LHCN-M2 (cell line): ENCODE measurements around the gene GPR160. TPM values are rescaled to one million over a fixed set of nuclear protein-coding genes. Genes with fewer than 3 reads are reported as not detected.
A peak's percentile ranks its signal among the peaks of the same experiment; 100 is the strongest.

Experiments
- DNase-seq: peaks from one replicate; pipeline ENCODE4 v3.0.0-alpha.2; 2012; ENCODE audit warnings: low read depth
- total RNA-seq: library from RNA; depleted of rRNA; stranded (reverse); fragments of >200 nt; gene quantifications from 2 replicates; pipeline ENCODE4 v1.2.3, GENCODE V29; 2014

Gene GPR160
- total RNA-seq, 1 experiment from 2014 or later = 0.40 TPM

DNA sequence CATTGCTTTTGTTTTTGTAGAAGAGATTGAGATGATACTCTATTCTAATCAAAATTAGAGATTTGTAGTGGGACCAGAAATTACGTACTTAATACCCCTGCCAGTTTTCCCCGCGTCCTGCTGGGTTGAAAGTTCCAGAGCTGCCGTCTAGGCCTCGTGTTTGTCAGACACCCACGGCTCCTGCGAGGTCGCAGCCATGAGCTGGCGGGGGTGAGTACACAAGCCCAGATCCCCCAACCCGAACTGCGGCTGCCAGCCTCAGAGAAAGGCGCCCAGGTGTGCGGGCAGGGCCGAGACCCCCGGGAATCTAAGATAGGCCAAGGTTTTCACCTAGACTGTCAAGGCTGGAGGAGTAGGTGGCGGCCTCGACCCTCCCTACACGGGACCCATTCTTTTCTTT is 26.3 kb downstream of the GPR160 start:
- no peak for DNase-seq

DNA sequence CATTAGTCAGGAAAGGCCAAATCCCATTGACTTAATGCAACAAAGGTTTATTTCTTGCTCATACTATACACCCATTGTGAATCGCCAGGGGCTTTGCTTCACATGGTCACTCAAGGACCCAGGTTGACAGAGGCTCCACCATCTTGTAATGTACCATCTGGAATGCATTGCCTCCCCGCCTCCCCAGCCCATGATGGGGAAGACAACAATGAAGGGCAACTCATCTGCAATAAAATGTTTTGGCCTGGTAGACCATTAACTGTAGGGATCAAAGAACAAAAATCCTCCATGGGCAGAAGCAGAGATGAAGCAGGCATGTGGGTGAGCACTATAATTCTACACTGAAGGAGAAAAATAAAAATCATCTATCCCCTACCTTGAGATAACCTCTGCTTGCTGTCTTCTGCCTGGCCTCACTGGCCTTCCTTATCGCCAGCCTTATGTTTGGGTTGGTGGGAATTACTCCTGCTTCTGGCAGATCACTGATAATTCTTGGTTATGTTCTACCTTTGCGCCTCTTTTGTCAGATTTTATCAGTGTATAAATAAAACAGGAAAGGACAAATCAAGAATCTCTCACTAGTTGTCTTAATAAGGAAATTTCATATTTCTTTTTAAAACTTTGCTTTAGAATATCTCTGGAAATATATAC is 37.8 kb downstream of the GPR160 start:
- DNase-seq = no peak

GRCh38 chr3:170076715-170077238 is 39.0 kb downstream of the GPR160 start:
- DNase-seq = peak; percentile 71

DNA sequence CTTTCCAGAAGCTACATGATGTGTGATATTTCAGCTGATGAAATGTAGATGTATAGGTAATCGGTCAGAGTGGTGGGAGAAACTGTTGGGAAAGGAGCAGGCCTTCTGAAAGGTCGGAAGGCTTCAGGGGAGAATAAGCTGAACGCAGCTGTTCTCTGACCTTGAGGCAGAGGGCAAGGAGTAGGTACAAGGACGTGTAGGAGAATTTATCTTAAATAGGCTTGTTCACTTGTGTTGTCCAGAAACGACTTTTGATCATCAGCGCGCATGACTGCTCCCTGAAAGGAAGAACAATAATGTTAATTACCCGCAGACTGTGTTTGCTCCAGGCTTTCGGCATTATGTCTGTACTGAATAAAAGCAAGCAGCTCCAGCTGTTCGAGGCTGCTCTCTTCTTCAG is 39.6 kb downstream of the GPR160 start:
- DNase-seq = no peak

GRCh38 chr3:170078620-170079281 is 41.0 kb downstream of the GPR160 start:
- no peak for DNase-seq

GRCh38 chr3:170079536-170080165 is 41.9 kb downstream of the GPR160 start:
- DNase-seq = no peak

GRCh38 chr3:170080605-170081004 is 42.8 kb downstream of the GPR160 start:
- no peak for DNase-seq

DNA sequence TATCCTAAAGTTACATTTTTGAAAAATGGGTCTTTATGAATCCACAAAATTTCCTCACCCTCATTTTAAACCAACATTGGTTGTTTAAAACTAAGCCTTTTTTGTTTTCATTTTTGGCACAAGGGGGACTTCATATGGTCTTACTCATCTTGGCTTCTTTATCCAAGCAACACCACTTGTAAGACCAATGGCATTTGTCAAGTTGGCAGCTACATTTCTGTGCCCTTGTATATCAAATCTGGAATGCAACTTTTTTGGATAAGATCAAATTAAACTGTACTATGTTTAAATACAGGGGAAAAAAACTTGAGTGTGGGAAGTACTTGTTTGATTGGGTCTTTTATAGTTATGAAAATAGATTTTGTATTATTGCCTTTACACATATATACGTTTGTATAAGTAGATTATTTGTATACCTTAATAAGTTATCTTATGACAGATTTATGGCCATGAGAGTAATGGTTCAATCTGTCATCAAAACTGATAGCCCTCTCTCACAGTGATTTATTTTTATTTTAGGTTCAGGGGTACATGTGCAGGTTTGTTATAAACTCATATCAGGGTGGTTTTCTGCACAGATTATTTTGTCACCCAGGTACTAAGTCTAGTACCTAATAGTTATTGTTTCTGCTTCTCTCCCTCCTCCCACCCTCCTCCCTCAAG is 43.4 kb downstream of the GPR160 start:
- DNase-seq = peak; percentile 11

GRCh38 chr3:170083343-170083742 is 45.5 kb downstream of the GPR160 start:
- no peak for DNase-seq

GRCh38 chr3:170085396-170085795 is 47.6 kb downstream of the GPR160 start:
- no peak for DNase-seq

- no peak for DNase-seq
Observed at GRCh38 chr3:170089862-170090600, 52.2 kb downstream of the GPR160 start.

DNA sequence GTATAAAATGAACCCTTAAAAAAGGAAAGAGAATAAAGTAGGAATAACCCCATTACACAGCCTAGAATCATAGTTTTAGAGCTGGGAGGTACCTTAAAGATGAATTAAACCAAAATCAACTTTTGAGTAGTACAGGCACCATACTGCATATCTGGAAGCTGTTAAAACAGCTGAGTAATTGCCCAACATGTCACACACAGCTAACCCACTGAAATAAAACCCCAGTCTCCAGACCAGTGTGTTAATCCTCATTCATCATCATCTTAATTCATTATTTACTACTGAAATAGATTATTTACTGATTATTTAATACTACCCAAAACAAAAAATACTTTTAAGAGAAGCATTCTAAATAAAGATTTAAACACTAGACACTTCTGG is 52.8 kb downstream of the GPR160 start:
- DNase-seq = no peak

DNA sequence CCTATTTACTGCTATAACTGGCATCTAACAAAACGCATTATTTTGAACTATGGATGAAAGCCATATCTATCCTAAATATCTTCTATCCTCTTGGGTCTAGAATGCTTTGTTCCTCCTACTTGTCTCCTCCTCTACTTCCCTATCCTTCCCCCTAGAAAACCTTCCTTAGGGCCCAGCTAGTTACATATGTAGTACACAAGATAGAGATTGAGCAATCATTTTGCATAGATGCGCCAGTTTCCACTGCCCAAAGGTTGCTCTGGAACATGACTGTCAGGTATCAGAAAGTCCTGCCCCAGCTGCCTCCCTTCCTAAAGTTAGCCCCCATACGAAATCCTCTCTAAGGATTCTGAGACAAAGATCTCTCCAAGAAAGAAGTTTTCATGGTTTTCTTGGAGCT is 55.1 kb downstream of the GPR160 start:
- DNase-seq = no peak

- no peak for DNase-seq
Observed at GRCh38 chr3:170095771-170096170, 58.0 kb downstream of the GPR160 start.

DNA sequence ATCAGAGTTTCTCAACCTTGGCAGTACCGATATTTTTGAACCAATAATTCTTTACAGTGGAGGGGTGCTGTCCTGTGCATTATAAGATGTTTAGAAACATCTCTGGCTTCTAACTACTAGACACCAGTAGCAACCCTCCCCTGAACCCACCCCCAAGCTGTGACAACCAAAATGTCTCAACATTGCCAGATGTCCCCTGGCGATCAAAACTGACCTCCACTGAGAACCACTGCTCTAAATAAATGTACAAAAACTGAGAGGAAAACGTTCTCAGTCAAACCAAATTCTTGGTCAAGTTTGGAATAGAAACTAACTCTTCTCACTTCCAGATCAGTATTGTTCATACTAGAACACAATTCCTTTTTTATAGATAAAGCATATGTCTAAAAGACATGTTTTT is 58.5 kb downstream of the GPR160 start:
- no peak for DNase-seq

GRCh38 chr3:170098753-170099152 is 61.0 kb downstream of the GPR160 start:
- no peak for DNase-seq

GRCh38 chr3:170100944-170101343 is 63.1 kb downstream of the GPR160 start:
- no peak for DNase-seq

GRCh38 chr3:170102431-170102830 is 64.6 kb downstream of the GPR160 start:
- no peak for DNase-seq

- DNase-seq = no peak
Observed at GRCh38 chr3:170107941-170108340, 70.1 kb downstream of the GPR160 start.

- DNase-seq = no peak
Observed at GRCh38 chr3:170108955-170109354, 71.2 kb downstream of the GPR160 start.

- no peak for DNase-seq
Observed at GRCh38 chr3:170109579-170110293, 71.9 kb downstream of the GPR160 start.
